HCT116 (cell line): ENCODE data around the gene CDC42EP5. TPM values are rescaled to one million over a fixed set of nuclear protein-coding genes. Genes with fewer than 3 reads are reported as not detected.

Experiments used
- CBX3 ChIP-seq: IDR thresholded peaks from 2 replicates; pipeline ENCODE4 v1.6.1; 2012; ENCODE audit warnings: low read depth
- ELF1 ChIP-seq: IDR thresholded peaks from 2 replicates; pipeline ENCODE4 v1.6.1; 2012; ENCODE audit warnings: low read depth, borderline replicate concordance
- EZH2 ChIP-seq: fragments of 200-600 bp; sonication (generic); IDR thresholded peaks from 2 replicates; pipeline ENCODE4 v1.6.1; 2017; ENCODE audit warnings: antibody characterized with exemption, mixed run types
- EZH2phosphoT487 ChIP-seq: fragments of 200-600 bp; IDR thresholded peaks from 2 replicates; pipeline ENCODE4 v1.6.1; 2018; ENCODE audit warnings: antibody characterized with exemption, borderline replicate concordance
- JUND ChIP-seq: IDR thresholded peaks from 2 replicates; pipeline ENCODE4 v1.6.1; 2012
- POLR2A ChIP-seq: IDR thresholded peaks from 2 replicates; pipeline ENCODE4 v1.7.0; 2011; ENCODE audit warnings: borderline replicate concordance; ENCODE audit not compliant: insufficient read depth, insufficient read length; ENCODE audit errors: extremely low read depth
- RAD21 ChIP-seq: IDR thresholded peaks from 2 replicates; pipeline ENCODE4 v1.6.1; 2012; ENCODE audit warnings: low read depth, mild to moderate bottlenecking
- SIN3A ChIP-seq: IDR thresholded peaks from 2 replicates; pipeline ENCODE4 v1.6.1; 2012; ENCODE audit warnings: low read depth
- SP1 ChIP-seq: IDR thresholded peaks from 2 replicates; pipeline ENCODE4 v1.6.1; 2012; ENCODE audit warnings: low read depth
- SRF ChIP-seq: IDR thresholded peaks from 2 replicates; pipeline ENCODE4 v1.6.1; 2012; ENCODE audit warnings: low read depth
- TCF7L2 ChIP-seq: IDR thresholded peaks from 2 replicates; pipeline ENCODE4 v1.7.0; 2011; ENCODE audit warnings: borderline replicate concordance, inconsistent platforms; ENCODE audit not compliant: insufficient read depth, insufficient read length; ENCODE audit errors: extremely low read depth
- total RNA-seq: library from RNA; stranded (reverse); gene quantifications from one replicate; pipeline ENCODE4 v1.2.1, GENCODE V29; 2021; ENCODE audit not compliant: unreplicated experiment
- TF ChIP-seq, protein P1 (sequence below): IDR thresholded peaks from 2 replicates; pipeline ENCODE4 v1.6.1; 2012; ENCODE audit warnings: low read depth
- TF ChIP-seq, protein P2 (sequence below): IDR thresholded peaks from 2 replicates; pipeline ENCODE4 v1.6.1; 2012

CDC42EP5 gene
- total RNA-seq, 1 experiment from 2014 or later, result 0.64 TPM

DNA sequence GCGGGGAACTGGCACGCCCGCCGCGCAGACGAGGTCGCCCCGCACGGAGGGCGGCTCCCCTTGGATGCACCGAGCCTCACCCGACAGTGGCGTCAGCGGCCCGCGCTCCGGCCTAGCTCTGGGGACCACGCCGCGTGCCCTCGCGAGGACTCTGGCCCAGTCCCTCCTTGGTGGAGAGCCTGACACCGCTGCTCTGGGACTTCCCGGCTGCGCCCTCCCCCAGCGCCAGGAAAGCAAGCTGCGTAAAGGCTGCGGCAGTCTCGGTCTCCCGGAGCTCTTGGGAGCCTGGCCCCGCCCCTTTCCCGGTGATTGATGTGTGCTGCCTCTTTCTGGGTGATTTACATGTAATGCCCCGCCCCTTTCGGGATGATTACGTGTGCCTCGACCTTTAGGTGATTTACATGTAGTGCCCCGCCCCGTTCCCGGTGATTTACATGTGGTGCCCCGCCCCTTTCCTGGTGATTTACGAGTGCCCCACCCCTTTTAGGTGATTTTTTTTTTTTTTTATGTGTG, 9.5 kb downstream of the CDC42EP5 start, which contains the start of gene LENG9 (continued):
- TF ChIP-seq EZH2phosphoT487, result no peak
- TF ChIP-seq TCF7L2, result no peak
- TF ChIP-seq, protein P1, sequence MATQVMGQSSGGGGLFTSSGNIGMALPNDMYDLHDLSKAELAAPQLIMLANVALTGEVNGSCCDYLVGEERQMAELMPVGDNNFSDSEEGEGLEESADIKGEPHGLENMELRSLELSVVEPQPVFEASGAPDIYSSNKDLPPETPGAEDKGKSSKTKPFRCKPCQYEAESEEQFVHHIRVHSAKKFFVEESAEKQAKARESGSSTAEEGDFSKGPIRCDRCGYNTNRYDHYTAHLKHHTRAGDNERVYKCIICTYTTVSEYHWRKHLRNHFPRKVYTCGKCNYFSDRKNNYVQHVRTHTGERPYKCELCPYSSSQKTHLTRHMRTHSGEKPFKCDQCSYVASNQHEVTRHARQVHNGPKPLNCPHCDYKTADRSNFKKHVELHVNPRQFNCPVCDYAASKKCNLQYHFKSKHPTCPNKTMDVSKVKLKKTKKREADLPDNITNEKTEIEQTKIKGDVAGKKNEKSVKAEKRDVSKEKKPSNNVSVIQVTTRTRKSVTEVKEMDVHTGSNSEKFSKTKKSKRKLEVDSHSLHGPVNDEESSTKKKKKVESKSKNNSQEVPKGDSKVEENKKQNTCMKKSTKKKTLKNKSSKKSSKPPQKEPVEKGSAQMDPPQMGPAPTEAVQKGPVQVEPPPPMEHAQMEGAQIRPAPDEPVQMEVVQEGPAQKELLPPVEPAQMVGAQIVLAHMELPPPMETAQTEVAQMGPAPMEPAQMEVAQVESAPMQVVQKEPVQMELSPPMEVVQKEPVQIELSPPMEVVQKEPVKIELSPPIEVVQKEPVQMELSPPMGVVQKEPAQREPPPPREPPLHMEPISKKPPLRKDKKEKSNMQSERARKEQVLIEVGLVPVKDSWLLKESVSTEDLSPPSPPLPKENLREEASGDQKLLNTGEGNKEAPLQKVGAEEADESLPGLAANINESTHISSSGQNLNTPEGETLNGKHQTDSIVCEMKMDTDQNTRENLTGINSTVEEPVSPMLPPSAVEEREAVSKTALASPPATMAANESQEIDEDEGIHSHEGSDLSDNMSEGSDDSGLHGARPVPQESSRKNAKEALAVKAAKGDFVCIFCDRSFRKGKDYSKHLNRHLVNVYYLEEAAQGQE, result no peak
- TF ChIP-seq, protein P2, sequence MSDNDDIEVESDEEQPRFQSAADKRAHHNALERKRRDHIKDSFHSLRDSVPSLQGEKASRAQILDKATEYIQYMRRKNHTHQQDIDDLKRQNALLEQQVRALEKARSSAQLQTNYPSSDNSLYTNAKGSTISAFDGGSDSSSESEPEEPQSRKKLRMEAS, result peak; percentile 57; the same call in 1 of the 2 replicates
- TF ChIP-seq SIN3A, result 0 out of 2 replicates have a peak, but pooled peaks have one; percentile 16
- TF ChIP-seq RAD21, result no peak
- no peak for TF ChIP-seq SRF
- peak; percentile 71; the same call in 1 of the 2 replicates for TF ChIP-seq SP1
- no peak for TF ChIP-seq EZH2
- TF ChIP-seq ELF1, result no peak; the same call in 1 of the 2 replicates
- TF ChIP-seq JUND, result no peak
- no peak for TF ChIP-seq CBX3
- TF ChIP-seq POLR2A, result peak; percentile 84
